Measurements from ENCODE around the gene RPAP2.

Gene RPAP2

GRCh38 chr1:92447033-92447681 lies 148.3 kb downstream of the RPAP2 start:
- H3K4me3 ChIP-seq (ENCODE audit: insufficient read depth, low read length, poor library complexity, severe bottlenecking) = no peak overlapping the region
- no peaks in the 10 kb centered on the region for H3K79me2 ChIP-seq (ENCODE audit: insufficient read depth, low read length)
- H3K9ac ChIP-seq (ENCODE audit: low read length) = no peak overlapping the region
- H3K9me3 ChIP-seq (ENCODE audit: insufficient read depth, low read length) = no peaks in the 10 kb centered on the region
- H3K4me2 ChIP-seq (ENCODE audit: low read depth, low read length, poor library complexity, severe bottlenecking) = no peak overlapping the region
- H4K20me1 ChIP-seq (ENCODE audit: low read depth, low read length) = no peaks in the 10 kb centered on the region
- no peaks in the 10 kb centered on the region for H3K36me3 ChIP-seq (ENCODE audit: low read length)
- H3F3A ChIP-seq (ENCODE audit: insufficient read depth) = no peaks in the 10 kb centered on the region
- TF ChIP-seq, protein P1, sequence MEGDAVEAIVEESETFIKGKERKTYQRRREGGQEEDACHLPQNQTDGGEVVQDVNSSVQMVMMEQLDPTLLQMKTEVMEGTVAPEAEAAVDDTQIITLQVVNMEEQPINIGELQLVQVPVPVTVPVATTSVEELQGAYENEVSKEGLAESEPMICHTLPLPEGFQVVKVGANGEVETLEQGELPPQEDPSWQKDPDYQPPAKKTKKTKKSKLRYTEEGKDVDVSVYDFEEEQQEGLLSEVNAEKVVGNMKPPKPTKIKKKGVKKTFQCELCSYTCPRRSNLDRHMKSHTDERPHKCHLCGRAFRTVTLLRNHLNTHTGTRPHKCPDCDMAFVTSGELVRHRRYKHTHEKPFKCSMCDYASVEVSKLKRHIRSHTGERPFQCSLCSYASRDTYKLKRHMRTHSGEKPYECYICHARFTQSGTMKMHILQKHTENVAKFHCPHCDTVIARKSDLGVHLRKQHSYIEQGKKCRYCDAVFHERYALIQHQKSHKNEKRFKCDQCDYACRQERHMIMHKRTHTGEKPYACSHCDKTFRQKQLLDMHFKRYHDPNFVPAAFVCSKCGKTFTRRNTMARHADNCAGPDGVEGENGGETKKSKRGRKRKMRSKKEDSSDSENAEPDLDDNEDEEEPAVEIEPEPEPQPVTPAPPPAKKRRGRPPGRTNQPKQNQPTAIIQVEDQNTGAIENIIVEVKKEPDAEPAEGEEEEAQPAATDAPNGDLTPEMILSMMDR (IDR thresholded peaks at IDR 0.05; ENCODE audit: insufficient read depth, low read length, poor library complexity, severe bottlenecking) = no peak
- no peak for TF ChIP-seq EZH2phosphoT487 (conservative IDR thresholded peaks at IDR 0.05; ENCODE audit: low read length)
- no peaks in the 10 kb centered on the region for H3K9me2 ChIP-seq (replicated peaks; ENCODE audit: insufficient read depth, low read length)
- no peak overlapping the region for H3K27ac ChIP-seq (ENCODE audit: low read depth, low read length)
- H3K27me3 ChIP-seq (ENCODE audit: low read length) = no peaks in the 10 kb centered on the region
- no peak overlapping the region for H2AFZ ChIP-seq (ENCODE audit: low read depth, low read length, severe bottlenecking)

DNA sequence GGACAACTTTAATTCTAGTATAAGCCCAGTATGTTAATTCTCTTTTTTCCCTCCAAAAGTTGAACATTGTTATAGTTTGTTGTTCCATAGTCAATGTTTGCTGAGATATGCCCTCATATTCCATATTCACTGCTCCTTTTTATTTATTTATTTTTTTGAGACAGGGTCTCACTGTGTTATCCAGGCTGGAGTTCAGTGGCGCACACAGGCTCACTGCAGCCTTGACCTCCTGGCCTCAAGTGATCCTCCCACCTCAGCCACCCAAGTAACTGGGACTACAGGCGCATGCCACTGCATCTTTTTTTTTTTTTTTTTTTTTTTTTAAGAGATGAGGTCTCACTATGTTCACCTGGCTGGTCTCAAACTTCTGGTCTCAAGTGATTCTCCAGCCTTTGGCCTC lies 149.1 kb downstream of the RPAP2 start:
- Histone ChIP-seq H4K20me1 (ENCODE audit: low read depth, low read length) (no peaks in the 10 kb centered on the region), H3F3A (ENCODE audit: insufficient read depth) (no peaks in the 10 kb centered on the region), H2AFZ (ENCODE audit: low read depth, low read length, severe bottlenecking) (no peak overlapping the region), H3K79me2 (ENCODE audit: insufficient read depth, low read length) (no peaks in the 10 kb centered on the region), H3K27me3 (ENCODE audit: low read length) (no peaks in the 10 kb centered on the region), H3K4me3 (ENCODE audit: insufficient read depth, low read length, poor library complexity, severe bottlenecking) (no peak overlapping the region), H3K36me3 (ENCODE audit: low read length) (no peaks in the 10 kb centered on the region), H3K27ac (ENCODE audit: low read depth, low read length) (no peak overlapping the region), H3K9me3 (ENCODE audit: insufficient read depth, low read length) (no peaks in the 10 kb centered on the region), H3K4me2 (ENCODE audit: low read depth, low read length, poor library complexity, severe bottlenecking) (no peak overlapping the region), H3K9ac (ENCODE audit: low read length) (no peak overlapping the region), H3K9me2 (replicated peaks; ENCODE audit: insufficient read depth, low read length) (no peaks in the 10 kb centered on the region)
- TF ChIP-seq EZH2phosphoT487 (conservative IDR thresholded peaks at IDR 0.05; ENCODE audit: low read length) = no peak
- TF ChIP-seq, protein P1 (IDR thresholded peaks at IDR 0.05; ENCODE audit: insufficient read depth, low read length, poor library complexity, severe bottlenecking) = no peak

All from SU-DHL-6 (cell line).